IPS-11a (cell line): ENCODE data around the gene SOCS2.
"Not testable (repeated sequence)": the region's sequence is repeated elsewhere in the genome, so short reads cannot be mapped to it uniquely, and the experiment has no call there.

Source experiments
- H3K4me3 ChIP-seq: one replicate; pipeline ENCODE4 v1.5.1; 2013; ENCODE audit warnings: low read depth, low read length, control low read depth

Gene SOCS2, protein sequence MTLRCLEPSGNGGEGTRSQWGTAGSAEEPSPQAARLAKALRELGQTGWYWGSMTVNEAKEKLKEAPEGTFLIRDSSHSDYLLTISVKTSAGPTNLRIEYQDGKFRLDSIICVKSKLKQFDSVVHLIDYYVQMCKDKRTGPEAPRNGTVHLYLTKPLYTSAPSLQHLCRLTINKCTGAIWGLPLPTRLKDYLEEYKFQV

GRCh38 chr12:93571925-93572711 lies at the start of gene SOCS2:
Gene SOCS2 (plus strand): TSS chr12:93572675. CDS start chr12:93572898, 223 bp downstream.
- peak within 1 kb of the TSS; percentile 81 for H3K4me3 ChIP-seq

DNA sequence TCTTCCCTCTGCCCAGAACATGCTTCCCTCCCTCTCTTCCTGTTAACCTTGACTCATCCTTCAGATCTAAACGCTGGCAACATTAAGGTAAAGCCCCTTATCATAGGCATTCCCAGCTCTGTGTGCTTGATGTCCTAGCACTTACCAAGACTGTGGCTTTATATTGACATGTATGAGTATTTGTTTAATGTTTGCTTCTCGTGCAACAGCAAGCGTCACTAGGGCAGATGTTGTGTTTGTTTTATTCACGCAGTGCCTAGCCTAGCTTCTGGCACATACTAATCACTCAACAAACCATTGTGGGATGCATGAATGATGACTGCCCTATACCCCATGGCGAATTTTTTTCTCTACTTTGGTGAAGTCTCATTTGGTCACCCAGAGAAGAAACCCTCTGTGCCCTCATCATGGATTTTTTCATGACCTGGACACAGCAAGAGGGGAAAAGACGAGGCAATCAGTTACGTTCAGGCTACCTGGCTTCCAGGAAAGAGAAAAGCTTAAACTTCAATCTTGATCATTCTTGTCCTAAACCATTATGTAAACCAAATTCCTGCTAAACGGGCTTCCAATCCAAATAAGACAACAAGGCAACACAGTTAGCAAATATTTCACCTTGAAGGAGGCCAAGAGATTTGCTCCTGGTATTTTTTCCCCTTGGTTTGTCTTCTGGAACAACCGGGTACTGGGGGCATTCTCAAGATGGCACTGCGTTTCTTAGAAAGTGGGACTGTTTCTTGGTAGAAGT lies 47.9 kb upstream of the SOCS2 start:
- no peak overlapping the region for H3K4me3 ChIP-seq

DNA sequence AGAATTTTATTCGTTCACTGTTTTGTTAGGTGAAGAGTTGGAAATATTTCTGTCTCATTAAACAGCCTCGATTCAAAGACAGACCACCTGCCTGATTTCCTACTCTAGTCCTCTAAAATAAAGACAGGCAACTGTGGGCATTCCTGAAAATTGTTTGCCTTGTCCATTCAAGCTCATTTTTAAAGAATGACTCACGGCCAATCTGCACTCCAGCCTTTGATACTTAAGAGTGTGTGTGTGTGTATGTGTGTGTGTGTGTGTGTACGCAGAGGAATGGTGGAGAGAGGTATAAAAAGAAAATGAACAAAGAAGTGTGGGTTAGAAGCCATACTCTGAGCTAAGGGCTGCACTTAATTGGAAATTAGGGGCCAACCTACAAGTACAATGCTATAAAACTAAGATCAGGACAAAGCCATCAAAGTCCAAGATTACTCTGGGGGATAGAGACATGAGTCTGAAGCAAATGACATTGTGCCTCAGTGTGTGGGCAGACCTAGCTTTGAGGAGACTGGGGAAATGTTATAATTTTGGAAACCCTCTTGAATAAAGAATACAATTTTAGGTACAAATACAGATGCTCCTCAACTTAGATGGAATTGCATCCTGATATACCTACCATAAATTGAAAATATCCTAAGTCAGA lies 45.6 kb upstream of the SOCS2 start:
- H3K4me3 ChIP-seq: no peak overlapping the region

GRCh38 chr12:93530358-93530757 lies 42.1 kb upstream of the SOCS2 start:
- H3K4me3 ChIP-seq: no peak overlapping the region

DNA sequence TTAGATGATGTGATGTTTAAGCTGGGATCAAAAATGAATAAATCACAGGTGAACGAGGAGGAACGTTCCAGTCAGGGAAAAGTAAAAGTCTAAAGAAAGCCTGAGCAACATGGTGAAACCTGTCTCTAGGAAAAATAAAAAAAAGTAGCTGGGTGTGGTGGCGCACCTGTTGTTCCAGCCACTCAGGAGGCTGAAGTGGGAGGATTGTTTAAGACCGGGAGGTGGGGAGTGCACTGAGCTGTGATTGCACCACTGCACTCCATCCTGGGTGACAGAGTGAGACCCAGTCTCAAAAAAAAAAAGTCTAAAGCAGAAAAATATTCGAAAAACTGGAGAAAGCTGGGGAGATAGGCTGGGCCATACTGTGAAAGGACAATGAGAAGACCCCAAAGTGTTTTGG lies 39.2 kb upstream of the SOCS2 start:
- H3K4me3 ChIP-seq: no peak overlapping the region

- H3K4me3 ChIP-seq: no peak overlapping the region
Measured at GRCh38 chr12:93536111-93536765, 36.2 kb upstream of the SOCS2 start.

- H3K4me3 ChIP-seq: no peak overlapping the region
Measured at GRCh38 chr12:93536766-93537488, 35.5 kb upstream of the SOCS2 start.

DNA sequence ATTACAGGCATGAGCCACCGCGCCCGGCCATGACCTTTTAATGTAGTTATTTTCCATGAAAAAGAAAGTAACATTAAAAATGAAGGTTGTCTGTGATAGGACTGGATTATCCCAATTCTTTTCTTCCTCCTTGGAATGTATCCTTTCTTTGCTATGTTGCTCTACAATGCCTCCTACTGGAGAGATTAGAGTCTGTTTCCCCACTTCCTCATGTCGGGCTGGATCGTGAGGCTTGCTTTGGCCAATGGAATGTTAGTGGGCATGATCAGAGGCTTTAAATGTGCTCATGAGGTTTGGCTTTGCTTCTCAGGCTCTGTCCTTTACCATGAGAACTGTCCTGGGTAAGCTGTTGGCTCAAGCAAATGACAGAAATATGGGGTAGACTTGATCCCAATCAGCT lies 34.7 kb upstream of the SOCS2 start:
- no peak overlapping the region for H3K4me3 ChIP-seq

GRCh38 chr12:93539821-93540220 lies 32.7 kb upstream of the SOCS2 start:
- no peak overlapping the region for H3K4me3 ChIP-seq

DNA sequence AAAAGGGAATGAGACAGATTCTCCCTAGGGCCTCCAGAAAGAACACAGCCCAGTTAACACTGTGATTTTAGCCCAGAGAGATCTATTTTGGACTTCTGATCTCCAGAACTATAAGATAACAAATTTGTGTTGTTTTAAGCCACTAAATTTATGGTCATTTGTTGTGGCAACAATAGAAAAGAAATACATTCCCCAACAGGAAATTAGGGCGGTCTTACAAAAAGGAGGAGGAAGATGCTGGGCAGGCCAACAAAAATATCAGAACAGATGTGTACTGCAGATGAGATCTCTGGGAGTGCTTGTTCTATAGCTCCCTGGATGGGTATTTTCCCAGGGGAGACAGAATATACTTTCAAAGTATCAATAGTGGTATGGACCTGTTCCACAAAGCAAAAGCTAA lies 32.0 kb upstream of the SOCS2 start:
- no peak overlapping the region for H3K4me3 ChIP-seq

GRCh38 chr12:93541578-93542225 lies 30.8 kb upstream of the SOCS2 start:
- H3K4me3 ChIP-seq: no peak overlapping the region

- no peak overlapping the region for H3K4me3 ChIP-seq
Measured at GRCh38 chr12:93547778-93548177, 24.7 kb upstream of the SOCS2 start.

DNA sequence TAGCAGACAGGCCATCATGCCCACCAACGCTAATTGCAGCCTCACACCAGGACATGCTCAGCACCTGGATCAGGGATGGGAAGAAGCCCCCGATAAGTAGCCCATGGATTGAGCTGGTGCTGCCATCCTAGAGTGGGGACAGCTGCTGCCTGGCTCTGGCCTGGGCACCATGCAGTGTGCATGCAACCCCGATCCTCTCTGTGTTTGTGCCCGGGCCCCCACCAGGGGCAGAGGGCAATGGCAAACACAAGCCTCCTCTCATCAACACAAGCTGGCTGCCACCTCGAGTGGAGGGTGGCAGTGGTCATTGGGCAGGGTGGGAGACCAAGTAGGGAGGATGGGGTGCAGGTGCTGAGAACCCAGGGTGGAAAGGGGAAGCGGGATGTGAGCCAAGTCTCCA lies 23.3 kb upstream of the SOCS2 start:
- H3K4me3 ChIP-seq: no peak overlapping the region

- H3K4me3 ChIP-seq: no peak overlapping the region
Measured at GRCh38 chr12:93550748-93551611, 21.5 kb upstream of the SOCS2 start.

DNA sequence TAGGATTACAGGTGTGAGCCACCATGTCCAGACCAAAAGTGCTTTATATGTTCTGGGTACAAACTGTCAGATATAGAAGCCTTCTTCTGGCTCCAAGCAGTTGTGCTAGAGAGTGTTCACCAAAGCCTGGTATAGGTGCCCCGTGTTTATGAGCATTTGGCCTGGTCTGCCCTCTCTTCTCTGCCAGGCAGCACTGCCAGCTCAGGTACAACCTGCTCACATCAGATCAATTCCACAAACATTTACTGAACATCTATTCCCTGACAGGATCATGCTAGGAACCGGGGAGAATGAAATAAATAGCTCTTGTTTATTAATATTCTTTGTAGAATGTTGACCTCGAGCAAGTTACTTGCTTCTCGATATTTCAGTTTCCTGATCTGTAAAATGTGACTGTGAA lies 20.0 kb upstream of the SOCS2 start:
- H3K4me3 ChIP-seq: no peak overlapping the region

GRCh38 chr12:93557879-93558278 lies 14.6 kb upstream of the SOCS2 start:
- not testable (repeated sequence) for H3K4me3 ChIP-seq

DNA sequence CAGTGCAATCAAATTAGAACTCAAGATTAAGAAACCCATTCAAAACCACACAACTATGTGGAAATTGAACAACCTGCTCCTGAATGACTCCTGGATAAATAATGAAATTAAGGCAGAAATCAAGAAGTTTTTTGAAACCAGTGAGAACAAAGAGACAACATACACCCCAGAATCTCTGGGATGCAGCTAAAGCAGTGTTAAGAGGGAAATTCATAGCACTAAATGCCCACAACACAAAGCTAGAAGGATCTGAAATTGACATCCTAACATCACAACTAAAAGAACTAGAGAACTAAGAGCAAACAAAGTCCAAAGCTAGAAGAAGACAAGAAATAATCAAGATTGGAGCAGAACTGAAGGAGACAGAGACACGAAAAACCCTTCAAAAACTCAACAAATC lies 13.8 kb upstream of the SOCS2 start:
- not testable (repeated sequence) for H3K4me3 ChIP-seq

DNA sequence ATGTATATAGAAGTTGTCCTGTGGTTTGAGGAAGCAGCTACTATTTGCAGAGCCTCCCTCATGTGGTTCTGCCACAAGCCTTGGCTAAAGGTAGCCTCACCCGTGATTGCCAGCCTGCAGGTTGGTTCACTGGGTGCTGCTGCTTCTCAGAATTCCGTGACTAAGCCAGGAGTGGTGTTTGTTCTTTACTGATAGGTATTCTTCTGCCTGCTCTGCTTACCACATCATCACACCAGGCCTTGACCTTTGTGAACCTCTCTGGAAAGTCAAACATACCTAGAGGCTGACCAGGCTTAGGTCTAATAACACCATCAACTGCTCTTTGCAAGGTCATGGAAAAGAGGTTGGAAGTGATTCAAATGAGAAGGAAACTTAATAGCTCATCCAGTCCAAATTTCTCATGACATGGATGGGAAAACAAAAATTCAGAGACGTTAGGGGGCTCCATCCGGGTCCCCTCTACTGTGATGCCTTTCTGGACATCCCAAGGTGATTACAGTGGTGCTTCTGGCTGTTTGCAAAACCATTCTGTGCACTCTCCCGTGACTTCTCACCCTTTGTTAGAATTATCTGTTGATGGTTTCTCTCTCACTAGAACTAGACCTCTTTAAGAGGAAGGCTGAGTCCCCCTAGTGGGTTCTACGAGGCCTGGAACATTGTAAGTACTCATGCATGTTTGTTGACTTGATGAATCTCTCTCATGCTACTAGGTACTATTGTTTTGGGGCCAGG lies 8.5 kb upstream of the SOCS2 start:
- H3K4me3 ChIP-seq: no peak overlapping the region
